K562 (cell line): ENCODE results near the gene FAM53C. TPM values are rescaled to one million over a fixed set of nuclear protein-coding genes. Genes with fewer than 3 reads are reported as not detected.

ENCODE experiments used
- ARID3B ChIP-seq: fragments of 250-450 bp; sonication (Bioruptor Pico); IDR thresholded peaks from 2 replicates; pipeline ENCODE4 v1.4.0; 2020; ENCODE audit warnings: borderline replicate concordance
- BHLHE40 ChIP-seq: IDR thresholded peaks from 2 replicates; pipeline ENCODE4 v1.6.1; 2011; ENCODE audit warnings: low read length, improper control_type of control experiment
- CBFA2T2 ChIP-seq: fragments of 450-650 bp; conservative IDR thresholded peaks from 2 replicates; pipeline ENCODE4 v1.6.1; 2017; ENCODE audit warnings: mild to moderate bottlenecking
- CBX3 ChIP-seq, 2 experiments: IDR thresholded peaks; 1 replicate in 1 of 2; 2 replicates in 1 of 2; pipeline ENCODE4 v1.6.1; 2012; ENCODE audit warnings: inconsistent platforms in 2 of 2, low read length in 2 of 2, borderline replicate concordance in 1 of 2, control low read depth in 1 of 2
- EP400 ChIP-seq: fragments of 450-650 bp; IDR thresholded peaks from 2 replicates; pipeline ENCODE4 v1.6.1; 2017; ENCODE audit warnings: antibody characterized with exemption, mild to moderate bottlenecking, moderate library complexity
- FOXA1 ChIP-seq: fragments of 450-650 bp; IDR thresholded peaks from 2 replicates; pipeline ENCODE4 v1.6.1; 2016; ENCODE audit warnings: mild to moderate bottlenecking, borderline replicate concordance
- FOXM1 ChIP-seq, 2 experiments: fragments of 450-650 bp in 1 of 2; sonication (generic) in 1 of 2; formaldehyde crosslinking in 1 of 2; IDR thresholded peaks; 2 replicates each; pipeline versions ENCODE4 v1.6.1 to v1.9.0; 2017 to 2022; ENCODE audit warnings: low read depth in 2 of 2, mild to moderate bottlenecking in 2 of 2, missing genetic modification reagents in 1 of 2, moderate library complexity in 1 of 2
- LARP7 ChIP-seq: fragments of 450-650 bp; IDR thresholded peaks from 2 replicates; pipeline ENCODE4 v1.6.1; 2016
- NFE2 ChIP-seq: IDR thresholded peaks from 2 replicates; pipeline ENCODE4 v1.6.1; 2014; ENCODE audit warnings: antibody characterized with exemption, low read depth
- NFYB ChIP-seq: IDR thresholded peaks from 2 replicates; pipeline ENCODE4 v1.6.1; 2011; ENCODE audit warnings: mild to moderate bottlenecking, moderate library complexity; ENCODE audit not compliant: insufficient read length; ENCODE audit errors: extremely low read depth
- POU5F1 ChIP-seq: fragments of 150-350 bp; IDR thresholded peaks from 2 replicates; pipeline ENCODE4 v1.6.1; 2014; ENCODE audit warnings: borderline replicate concordance, low read length, low read depth, mild to moderate bottlenecking; ENCODE audit not compliant: partially characterized antibody
- RBM39 ChIP-seq: fragments of 200-400 bp; formaldehyde crosslinking; optimal IDR thresholded peaks from 2 replicates; pipeline ENCODE3; 2018; ENCODE audit warnings: low read depth, low read length
- THRA ChIP-seq: fragments of 450-650 bp; IDR thresholded peaks from 2 replicates; pipeline ENCODE4 v1.6.1; 2017; ENCODE audit warnings: mild to moderate bottlenecking, moderate library complexity
- VEZF1 ChIP-seq: fragments of 200-800 bp; sonication (Bioruptor generic); IDR thresholded peaks from 2 replicates; pipeline ENCODE4 v1.6.1; 2017; ENCODE audit warnings: missing genetic modification characterization, missing compliant biosample characterization
- WHSC1 ChIP-seq: IDR thresholded peaks from one replicate; pipeline ENCODE4 v1.6.1; 2012; ENCODE audit warnings: low read length, control low read depth, inconsistent platforms
- ZFP36 ChIP-seq: fragments of 150-350 bp; IDR thresholded peaks from 2 replicates; pipeline ENCODE4 v1.6.1; 2018; ENCODE audit warnings: low read length, low read depth; ENCODE audit not compliant: partially characterized antibody
- ZNF12 ChIP-seq: sonication (generic); formaldehyde crosslinking; IDR thresholded peaks from 2 replicates; pipeline ENCODE4 v1.4.0; 2020; ENCODE audit warnings: mild to moderate bottlenecking, missing genetic modification reagents
- ZNF124 ChIP-seq: sonication (generic); formaldehyde crosslinking; IDR thresholded peaks from 2 replicates; pipeline ENCODE4 v1.8.1; 2022; ENCODE audit warnings: missing genetic modification reagents
- ZNF311 ChIP-seq: fragments of 250-450 bp; sonication (Bioruptor Pico); IDR thresholded peaks from 2 replicates; pipeline ENCODE4 v1.4.0; 2020; ENCODE audit warnings: mild to moderate bottlenecking, moderate library complexity
- ZNF398 ChIP-seq: fragments of 250-450 bp; sonication (Bioruptor Pico); IDR thresholded peaks from 2 replicates; pipeline ENCODE4 v1.8.0; 2021; ENCODE audit warnings: moderate library complexity, mild to moderate bottlenecking, inconsistent platforms
- ZNF707 ChIP-seq: fragments of 250-450 bp; sonication (Bioruptor Pico); conservative IDR thresholded peaks from 2 replicates; pipeline ENCODE4 v1.8.0; 2022; ENCODE audit warnings: inconsistent platforms, mild to moderate bottlenecking, moderate library complexity
- ZNF77 ChIP-seq: fragments of 250-450 bp; sonication (Bioruptor Pico); IDR thresholded peaks from 2 replicates; pipeline ENCODE4 v1.5.0; 2020
- ZSCAN29 ChIP-seq: fragments of 450-650 bp; IDR thresholded peaks from 2 replicates; pipeline ENCODE4 v1.6.1; 2017
- polyA plus RNA-seq, 8 experiments: library from polyadenylated mRNA; depleted of rRNA in 4 of 8; stranded (reverse) in 5 of 8; unstranded in 3 of 8; fragments of >200 nt; fragmentation: Nextera tagmentation in 2 of 8; fragmentation: Illumina TruSeq in 1 of 8; extraction: Ambion mirVana in 2 of 8; extraction: Trizol in 1 of 8; gene quantifications; 2 replicates each; pipeline versions ENCODE4 v1.2.1 to v1.2.3, GENCODE V29; 2011 to 2014; ENCODE audit warnings: inconsistent platforms in 1 of 8, missing spikeins in 1 of 8
- total RNA-seq, 7 experiments: library from RNA; depleted of rRNA in 6 of 7; stranded (reverse); fragments of >200 nt in 6 of 7; fragmentation: Illumina TruSeq in 2 of 7; extraction: Trizol in 2 of 7; gene quantifications; 2 replicates each; pipeline versions ENCODE4 v1.2.1 to v1.2.3, GENCODE V29; 2011 to 2021; ENCODE audit warnings: low replicate concordance in 1 of 7

FAM53C gene
- total and polyA plus RNA-seq, 9 of the 15 experiments (the other 6 are each of a cell fraction or from before 2014, with no cell fraction given) = 9.7 to 38.5 (median 25.2) TPM

GRCh38 chr5:138331449-138332368 lies 6.4 kb upstream of the FAM53C start, which contains the start of gene CDC25C (continued):
- TF ChIP-seq THRA (no peak), VEZF1 (CRISPR knock-in tag) (peak; percentile 53; the same call in 1 of the 2 replicates), NFYB (peak; percentile 90), BHLHE40 (no peak), EP400 (peak; percentile 90), CBFA2T2 (no peak), ZNF707 (CRISPR knock-in tag) (no peak), ZSCAN29 (no peak), RBM39 (no peak), ZNF77 (no peak), ZNF12 (CRISPR knock-in tag) (no peak; the same call in 1 of the 2 replicates), FOXA1 (no peak), LARP7 (no peak), NFE2 (no peak), FOXM1 (IDR thresholded peaks at IDR 0.05; ENCODE audit: low read depth) (peak; percentile 96), FOXM1 (CRISPR knock-in tag; IDR thresholded peaks at IDR 0.05; ENCODE audit: low read depth) (no peak; the same call in 1 of the 2 replicates), WHSC1 (no peak), ZNF311 (CRISPR knock-in tag) (no peak), ZFP36 (peak; percentile 11), ZNF398 (CRISPR knock-in tag) (no peak), ZNF124 (CRISPR knock-in tag) (no peak), ARID3B (no peak), POU5F1 (no peak), CBX3 (IDR thresholded peaks at IDR 0.05; ENCODE audit: borderline replicate concordance in 1 of 2, low read length in 2 of 2) (no peak; a peak in 1 of 3 replicates)
